SK-N-SH treated with all-trans-retinoic acid at 6 μM for 48 hours (cell line): Measurements from ENCODE around the gene RETREG3.

Source experiments
- BACH2 ChIP-seq: fragments of 250-450 bp; sonication (Bioruptor Pico); IDR thresholded peaks from 2 replicates; pipeline ENCODE4 v1.9.0; 2021; ENCODE audit warnings: mild to moderate bottlenecking, borderline replicate concordance
- GLIS3 ChIP-seq: fragments of 250-450 bp; sonication (Bioruptor Pico); IDR thresholded peaks from 2 replicates; pipeline ENCODE4 v1.5.0; 2020; ENCODE audit warnings: mild to moderate bottlenecking, moderate library complexity
- OSR1 ChIP-seq: fragments of 250-450 bp; sonication (Bioruptor Pico); IDR thresholded peaks from 2 replicates; pipeline ENCODE4 v1.8.0; 2022; ENCODE audit warnings: moderate library complexity, mild to moderate bottlenecking, inconsistent platforms
- PPARA ChIP-seq: fragments of 250-450 bp; sonication (Bioruptor Pico); IDR thresholded peaks from 2 replicates; pipeline ENCODE4 v1.5.0; 2020; ENCODE audit warnings: mild to moderate bottlenecking, borderline replicate concordance
- RARB ChIP-seq: fragments of 250-450 bp; sonication (Bioruptor Pico); IDR thresholded peaks from 2 replicates; pipeline ENCODE4 v1.8.0; 2021; ENCODE audit warnings: mild to moderate bottlenecking, moderate library complexity
- TCF4 ChIP-seq: fragments of 250-450 bp; sonication (Bioruptor Pico); IDR thresholded peaks from 2 replicates; pipeline ENCODE4 v1.8.0; 2021; ENCODE audit warnings: mild to moderate bottlenecking, moderate library complexity, borderline replicate concordance
- ZFP30 ChIP-seq: fragments of 450-650 bp; formaldehyde crosslinking; IDR thresholded peaks from 2 replicates; pipeline ENCODE4 v1.5.0; 2022; ENCODE audit warnings: mild to moderate bottlenecking, moderate library complexity
- ZNF8 ChIP-seq: fragments of 450-650 bp; formaldehyde crosslinking; IDR thresholded peaks from 2 replicates; pipeline ENCODE4 v1.5.0; 2020; ENCODE audit warnings: mild to moderate bottlenecking, moderate library complexity
- TF ChIP-seq, protein P1 (sequence below): fragments of 250-450 bp; sonication (Bioruptor Pico); IDR thresholded peaks from 2 replicates; pipeline ENCODE4 v1.8.0; 2020; ENCODE audit warnings: mild to moderate bottlenecking, moderate library complexity, borderline replicate concordance
- TF ChIP-seq, protein P2 (sequence below): fragments of 250-450 bp; sonication (Bioruptor Pico); IDR thresholded peaks from 2 replicates; pipeline ENCODE4 v1.5.0; 2020; ENCODE audit warnings: mild to moderate bottlenecking, moderate library complexity
- TF ChIP-seq, protein P3 (sequence below): fragments of 250-450 bp; sonication (Bioruptor Pico); IDR thresholded peaks from 2 replicates; pipeline ENCODE4 v1.5.1; 2020; ENCODE audit warnings: low read depth, mild to moderate bottlenecking, moderate library complexity

DNA sequence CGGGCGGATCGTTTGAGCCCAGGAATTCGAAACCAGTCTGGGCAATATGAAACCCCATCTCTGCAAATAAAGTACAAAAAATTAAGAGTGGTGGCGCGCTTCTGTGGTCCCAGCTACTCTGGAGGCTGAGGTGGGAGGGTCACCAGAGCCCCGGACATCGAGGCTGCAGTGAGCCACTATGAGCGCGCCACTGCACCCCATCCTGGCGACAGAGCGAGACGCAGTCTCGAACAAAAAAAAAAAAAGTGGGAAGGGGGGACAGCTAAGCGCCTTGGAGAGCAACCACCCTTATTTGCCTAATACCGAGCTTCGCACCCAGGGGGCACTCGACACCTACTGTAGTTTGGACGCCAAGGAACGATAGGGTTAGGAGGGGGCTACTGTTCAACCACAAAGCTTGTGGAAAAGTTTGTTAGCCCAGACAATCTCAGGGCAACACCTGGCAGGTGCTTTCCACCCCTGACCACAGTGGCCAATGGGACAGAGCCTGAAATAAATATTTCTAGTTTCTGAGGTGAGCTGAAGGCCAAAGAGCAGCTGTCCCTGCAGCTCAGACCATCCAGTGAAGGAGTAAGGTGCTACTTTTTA lies 30.8 kb downstream of the RETREG3 start:
- TF ChIP-seq, protein P1, sequence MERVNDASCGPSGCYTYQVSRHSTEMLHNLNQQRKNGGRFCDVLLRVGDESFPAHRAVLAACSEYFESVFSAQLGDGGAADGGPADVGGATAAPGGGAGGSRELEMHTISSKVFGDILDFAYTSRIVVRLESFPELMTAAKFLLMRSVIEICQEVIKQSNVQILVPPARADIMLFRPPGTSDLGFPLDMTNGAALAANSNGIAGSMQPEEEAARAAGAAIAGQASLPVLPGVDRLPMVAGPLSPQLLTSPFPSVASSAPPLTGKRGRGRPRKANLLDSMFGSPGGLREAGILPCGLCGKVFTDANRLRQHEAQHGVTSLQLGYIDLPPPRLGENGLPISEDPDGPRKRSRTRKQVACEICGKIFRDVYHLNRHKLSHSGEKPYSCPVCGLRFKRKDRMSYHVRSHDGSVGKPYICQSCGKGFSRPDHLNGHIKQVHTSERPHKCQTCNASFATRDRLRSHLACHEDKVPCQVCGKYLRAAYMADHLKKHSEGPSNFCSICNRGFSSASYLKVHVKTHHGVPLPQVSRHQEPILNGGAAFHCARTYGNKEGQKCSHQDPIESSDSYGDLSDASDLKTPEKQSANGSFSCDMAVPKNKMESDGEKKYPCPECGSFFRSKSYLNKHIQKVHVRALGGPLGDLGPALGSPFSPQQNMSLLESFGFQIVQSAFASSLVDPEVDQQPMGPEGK (CRISPR knock-in tag): no peak
- TF ChIP-seq ZNF8 (CRISPR knock-in tag): no peak
- TF ChIP-seq, protein P2, sequence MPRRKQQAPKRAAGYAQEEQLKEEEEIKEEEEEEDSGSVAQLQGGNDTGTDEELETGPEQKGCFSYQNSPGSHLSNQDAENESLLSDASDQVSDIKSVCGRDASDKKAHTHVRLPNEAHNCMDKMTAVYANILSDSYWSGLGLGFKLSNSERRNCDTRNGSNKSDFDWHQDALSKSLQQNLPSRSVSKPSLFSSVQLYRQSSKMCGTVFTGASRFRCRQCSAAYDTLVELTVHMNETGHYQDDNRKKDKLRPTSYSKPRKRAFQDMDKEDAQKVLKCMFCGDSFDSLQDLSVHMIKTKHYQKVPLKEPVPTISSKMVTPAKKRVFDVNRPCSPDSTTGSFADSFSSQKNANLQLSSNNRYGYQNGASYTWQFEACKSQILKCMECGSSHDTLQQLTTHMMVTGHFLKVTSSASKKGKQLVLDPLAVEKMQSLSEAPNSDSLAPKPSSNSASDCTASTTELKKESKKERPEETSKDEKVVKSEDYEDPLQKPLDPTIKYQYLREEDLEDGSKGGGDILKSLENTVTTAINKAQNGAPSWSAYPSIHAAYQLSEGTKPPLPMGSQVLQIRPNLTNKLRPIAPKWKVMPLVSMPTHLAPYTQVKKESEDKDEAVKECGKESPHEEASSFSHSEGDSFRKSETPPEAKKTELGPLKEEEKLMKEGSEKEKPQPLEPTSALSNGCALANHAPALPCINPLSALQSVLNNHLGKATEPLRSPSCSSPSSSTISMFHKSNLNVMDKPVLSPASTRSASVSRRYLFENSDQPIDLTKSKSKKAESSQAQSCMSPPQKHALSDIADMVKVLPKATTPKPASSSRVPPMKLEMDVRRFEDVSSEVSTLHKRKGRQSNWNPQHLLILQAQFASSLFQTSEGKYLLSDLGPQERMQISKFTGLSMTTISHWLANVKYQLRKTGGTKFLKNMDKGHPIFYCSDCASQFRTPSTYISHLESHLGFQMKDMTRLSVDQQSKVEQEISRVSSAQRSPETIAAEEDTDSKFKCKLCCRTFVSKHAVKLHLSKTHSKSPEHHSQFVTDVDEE (CRISPR knock-in tag): no peak
- no peak for TF ChIP-seq RARB (CRISPR knock-in tag)
- TF ChIP-seq, protein P3, sequence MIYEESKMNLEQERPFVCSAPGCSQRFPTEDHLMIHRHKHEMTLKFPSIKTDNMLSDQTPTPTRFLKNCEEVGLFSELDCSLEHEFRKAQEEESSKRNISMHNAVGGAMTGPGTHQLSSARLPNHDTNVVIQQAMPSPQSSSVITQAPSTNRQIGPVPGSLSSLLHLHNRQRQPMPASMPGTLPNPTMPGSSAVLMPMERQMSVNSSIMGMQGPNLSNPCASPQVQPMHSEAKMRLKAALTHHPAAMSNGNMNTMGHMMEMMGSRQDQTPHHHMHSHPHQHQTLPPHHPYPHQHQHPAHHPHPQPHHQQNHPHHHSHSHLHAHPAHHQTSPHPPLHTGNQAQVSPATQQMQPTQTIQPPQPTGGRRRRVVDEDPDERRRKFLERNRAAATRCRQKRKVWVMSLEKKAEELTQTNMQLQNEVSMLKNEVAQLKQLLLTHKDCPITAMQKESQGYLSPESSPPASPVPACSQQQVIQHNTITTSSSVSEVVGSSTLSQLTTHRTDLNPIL (CRISPR knock-in tag): no peak
- TF ChIP-seq OSR1 (CRISPR knock-in tag): no peak
- no peak for TF ChIP-seq GLIS3 (CRISPR knock-in tag)
- TF ChIP-seq TCF4 (CRISPR knock-in tag): no peak
- TF ChIP-seq PPARA: no peak
- TF ChIP-seq ZFP30: no peak
- TF ChIP-seq BACH2 (CRISPR knock-in tag): no peak
